Heart left ventricle (tissue), 16 donors: ENCODE measurements around the gene CLMP. TPM values are rescaled to one million over a fixed set of nuclear protein-coding genes. Genes with fewer than 3 reads are reported as not detected.

ENCODE experiments used
- ATAC-seq, 4 donors: fragments of 200-7000 bp; cut with Tn5 transposase; one replicate each; pipeline ENCODE4 v1.9.1; 2020 to 2022; ENCODE audit warnings: moderate library complexity in 4 of 4, mild to moderate bottlenecking in 3 of 4, moderate number of reproducible peaks in 1 of 4
- DNase-seq, 5 donors: peaks; one replicate each; pipeline ENCODE4 v3.0.0-alpha.2; 2020
- H3K27ac ChIP-seq, 12 donors: fragments of 200-600 bp; sonication (generic) in 4 of 12; one replicate each; pipeline versions ENCODE4 v1.5.0 to v1.8.0; 2016 to 2022; ENCODE audit warnings: mild to moderate bottlenecking in 2 of 12
- H3K27me3 ChIP-seq, 9 donors: fragments of 200-600 bp; sonication (generic) in 2 of 9; one replicate each; pipeline versions ENCODE4 v1.5.1 to v1.8.0; 2016 to 2022; ENCODE audit warnings: mild to moderate bottlenecking in 3 of 9
- H3K36me3 ChIP-seq, 9 donors: fragments of 200-600 bp; sonication (generic) in 2 of 9; one replicate each; pipeline versions ENCODE4 v1.5.0 to v1.8.0; 2018 to 2022; ENCODE audit warnings: mild to moderate bottlenecking in 2 of 9
- H3K4me1 ChIP-seq, 12 donors: fragments of 200-600 bp; sonication (generic) in 4 of 12; one replicate each; pipeline versions ENCODE4 v1.5.0 to v1.8.0; 2016 to 2022; ENCODE audit warnings: mild to moderate bottlenecking in 3 of 12
- H3K4me3 ChIP-seq, 12 donors: fragments of 200-600 bp; sonication (generic) in 4 of 12; one replicate each; pipeline versions ENCODE4 v1.5.0 to v1.8.0; 2017 to 2022; ENCODE audit warnings: mild to moderate bottlenecking in 9 of 12, moderate library complexity in 4 of 12
- H3K9me3 ChIP-seq, 12 donors: fragments of 200-600 bp; sonication (generic) in 4 of 12; one replicate each; pipeline versions ENCODE4 v1.5.0 to v1.8.0; 2016 to 2022; ENCODE audit warnings: mild to moderate bottlenecking in 1 of 12
- POLR2A ChIP-seq, 2 donors: fragments of 450-650 bp; IDR thresholded peaks; one replicate each; pipeline ENCODE4 v1.6.1; 2017; ENCODE audit warnings: antibody characterized with exemption in 2 of 2, mild to moderate bottlenecking in 2 of 2, moderate library complexity in 2 of 2
- WGBS, 4 donors: extraction: QIAGEN DNeasy Blood & Tissue Kit in 2 of 4; methylation state at CpG; one replicate each; pipeline versions ENCODE4 v1.1.5 to v1.1.7; 2013 to 2018; 5-methylcytosine and 5-hydroxymethylcytosine counted together
- intact Hi-C, 10 donors: fragments of 100-400 bp; cut with DNase I; formaldehyde crosslinking; loops; one replicate each; pipeline versions ENCODE4 v1.11.1 to v1.14.2; 2022
- polyA plus RNA-seq, 2 donors: library from polyadenylated mRNA; stranded (reverse); fragments of 200-250 nt; gene quantifications; one replicate each; pipeline ENCODE4 v1.2.3, GENCODE V29; 2013
- total RNA-seq, 9 donors: library from RNA; depleted of rRNA in 2 of 9; stranded (reverse); fragments of >200 nt in 2 of 9; fragmentation: NEBNext Ultra II Directional in 3 of 9; extraction: Animal tissue kit (Norgen Biotek cat#: 25700) in 3 of 9; gene quantifications; one replicate each; pipeline versions ENCODE4 v1.1.0 to v1.2.4, GENCODE V29; 2016 to 2023
- TF ChIP-seq, protein P1 (sequence below), 12 donors: fragments of 200-600 bp; sonication (generic) in 4 of 12; IDR thresholded peaks; one replicate each; pipeline versions ENCODE4 v1.5.0 to v1.8.0; 2018 to 2022; ENCODE audit warnings: antibody characterized with exemption in 12 of 12, mild to moderate bottlenecking in 5 of 12
- donor health status: ischemic (EF 13 %, LVEDD 7.1; RV severe dilation, severe dysfunction).
- donor health status: healthy with polysubstance abuse.
- donor health status: DM: no; HTN: yes; CAD: no.
- donor health status: DM: no; HTN: no; CAD: no.
- donor health status: ischemic (EF 25% LVEDD 6.9; RV normal size, moderate dysfunction).
- donor health status: ischemic (EF 25% LVEDD 5.7; RV mildly dilated, moderate dysfunction).
- donor health status: healthy.
- donor health status: DM: yes; HTN: yes; CAD: no.
- donor health status: ischemic (EF 35%, LVEDD 5.7; RV mildly dilated, moderate dysfunction).
- donor health status: nonischemic (EF 11% LVEDD 7.7; RV severe dilation, severe dysfunction).
- donor health status: DM: yes; HTN: yes; CAD: no.
- donor health status: PGD.
- donor health status: ischemic (EF 29% LVEDD 5.4; RV normal size, mild dysfunction).
- donor health status: nonischemic (EF 23%, LVEDD 6.1; RV moderate dilation, normal function).

CLMP gene
- total and polyA plus RNA-seq, 11 donors = 1.9 to 18.4 (median 5.8) TPM

DNA sequence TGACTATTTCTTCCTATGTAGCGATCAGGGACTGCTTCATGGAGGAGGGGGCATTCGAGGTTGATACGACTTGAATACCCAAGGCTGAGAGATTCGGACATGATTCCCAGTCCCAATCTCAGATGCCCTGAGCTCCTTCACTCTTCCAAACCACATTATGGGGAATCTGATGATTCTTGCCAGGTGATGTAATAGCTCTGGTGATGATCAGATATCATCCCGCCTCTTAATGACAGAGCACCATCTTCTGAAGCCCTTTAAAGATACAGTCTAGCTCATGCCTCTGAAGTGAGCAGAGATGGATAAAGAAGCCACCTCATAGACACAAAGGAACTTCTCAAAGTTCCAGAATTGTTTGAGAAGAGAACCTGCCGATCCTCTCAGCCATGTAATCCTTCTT lies 8.9 kb upstream of the CLMP start:
- intact Hi-C loops = no loop called here
- DNase-seq (no peak), ATAC-seq (no peak)
- Histone ChIP-seq H3K4me3 (no peak overlapping the region), H3K4me1 (peaks cover 0 to 12% (median 0%) of the 10 kb centered on the region in 12 donors), H3K27ac (peak overlapping the region in 2 of 12 donors; percentile 42 to 61), H3K36me3 (no peaks in the 10 kb centered on the region), H3K27me3 (peaks cover 0 to 17% (median 0%) of the 10 kb centered on the region in 9 donors), H3K9me3 (no peaks in the 10 kb centered on the region)
- TF ChIP-seq, protein P1, sequence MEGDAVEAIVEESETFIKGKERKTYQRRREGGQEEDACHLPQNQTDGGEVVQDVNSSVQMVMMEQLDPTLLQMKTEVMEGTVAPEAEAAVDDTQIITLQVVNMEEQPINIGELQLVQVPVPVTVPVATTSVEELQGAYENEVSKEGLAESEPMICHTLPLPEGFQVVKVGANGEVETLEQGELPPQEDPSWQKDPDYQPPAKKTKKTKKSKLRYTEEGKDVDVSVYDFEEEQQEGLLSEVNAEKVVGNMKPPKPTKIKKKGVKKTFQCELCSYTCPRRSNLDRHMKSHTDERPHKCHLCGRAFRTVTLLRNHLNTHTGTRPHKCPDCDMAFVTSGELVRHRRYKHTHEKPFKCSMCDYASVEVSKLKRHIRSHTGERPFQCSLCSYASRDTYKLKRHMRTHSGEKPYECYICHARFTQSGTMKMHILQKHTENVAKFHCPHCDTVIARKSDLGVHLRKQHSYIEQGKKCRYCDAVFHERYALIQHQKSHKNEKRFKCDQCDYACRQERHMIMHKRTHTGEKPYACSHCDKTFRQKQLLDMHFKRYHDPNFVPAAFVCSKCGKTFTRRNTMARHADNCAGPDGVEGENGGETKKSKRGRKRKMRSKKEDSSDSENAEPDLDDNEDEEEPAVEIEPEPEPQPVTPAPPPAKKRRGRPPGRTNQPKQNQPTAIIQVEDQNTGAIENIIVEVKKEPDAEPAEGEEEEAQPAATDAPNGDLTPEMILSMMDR (IDR thresholded peaks at IDR 0.05) = no peak
- TF ChIP-seq POLR2A (IDR thresholded peaks at IDR 0.05) = no peak
- WGBS, 4 donors = 80 to 88% (median 82%) methylated on average over 6 of the region's 6 CpGs

DNA sequence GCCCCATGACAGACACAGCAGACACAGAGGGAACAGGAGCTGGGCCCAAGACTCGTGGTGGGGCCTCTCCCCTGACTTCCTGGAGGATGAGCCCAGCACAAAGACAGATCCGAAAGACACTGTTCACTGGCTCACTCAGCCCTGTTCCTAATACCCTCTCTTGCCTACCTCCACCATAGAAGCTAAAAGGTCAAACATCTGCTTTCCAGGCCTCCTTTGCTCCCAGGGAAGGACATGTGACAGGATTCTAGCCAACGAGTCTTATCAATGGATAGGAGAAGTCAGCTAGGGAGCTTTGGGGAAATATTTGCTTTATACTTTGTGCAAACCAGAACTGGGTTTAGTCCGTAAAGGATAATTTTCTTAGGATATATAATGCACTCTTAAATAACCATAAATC lies 8.4 kb upstream of the CLMP start:
- Histone ChIP-seq H3K4me1 (peaks cover 0 to 12% (median 0%) of the 10 kb centered on the region in 12 donors), H3K27ac (peak overlapping the region in 3 of 12 donors; percentile 8 to 61 (median 42)), H3K9me3 (no peaks in the 10 kb centered on the region), H3K27me3 (peaks cover 0 to 21% (median 0%) of the 10 kb centered on the region in 9 donors), H3K36me3 (no peaks in the 10 kb centered on the region), H3K4me3 (no peak overlapping the region)
- intact Hi-C loops = no loop called here
- DNase-seq (no peak), ATAC-seq (no peak)
- WGBS, 4 donors = 54 to 67% (median 60%) methylated on average over 4 of the region's 4 CpGs
- TF ChIP-seq, protein P1 (IDR thresholded peaks at IDR 0.05) = no peak
- no peak for TF ChIP-seq POLR2A (IDR thresholded peaks at IDR 0.05)

DNA sequence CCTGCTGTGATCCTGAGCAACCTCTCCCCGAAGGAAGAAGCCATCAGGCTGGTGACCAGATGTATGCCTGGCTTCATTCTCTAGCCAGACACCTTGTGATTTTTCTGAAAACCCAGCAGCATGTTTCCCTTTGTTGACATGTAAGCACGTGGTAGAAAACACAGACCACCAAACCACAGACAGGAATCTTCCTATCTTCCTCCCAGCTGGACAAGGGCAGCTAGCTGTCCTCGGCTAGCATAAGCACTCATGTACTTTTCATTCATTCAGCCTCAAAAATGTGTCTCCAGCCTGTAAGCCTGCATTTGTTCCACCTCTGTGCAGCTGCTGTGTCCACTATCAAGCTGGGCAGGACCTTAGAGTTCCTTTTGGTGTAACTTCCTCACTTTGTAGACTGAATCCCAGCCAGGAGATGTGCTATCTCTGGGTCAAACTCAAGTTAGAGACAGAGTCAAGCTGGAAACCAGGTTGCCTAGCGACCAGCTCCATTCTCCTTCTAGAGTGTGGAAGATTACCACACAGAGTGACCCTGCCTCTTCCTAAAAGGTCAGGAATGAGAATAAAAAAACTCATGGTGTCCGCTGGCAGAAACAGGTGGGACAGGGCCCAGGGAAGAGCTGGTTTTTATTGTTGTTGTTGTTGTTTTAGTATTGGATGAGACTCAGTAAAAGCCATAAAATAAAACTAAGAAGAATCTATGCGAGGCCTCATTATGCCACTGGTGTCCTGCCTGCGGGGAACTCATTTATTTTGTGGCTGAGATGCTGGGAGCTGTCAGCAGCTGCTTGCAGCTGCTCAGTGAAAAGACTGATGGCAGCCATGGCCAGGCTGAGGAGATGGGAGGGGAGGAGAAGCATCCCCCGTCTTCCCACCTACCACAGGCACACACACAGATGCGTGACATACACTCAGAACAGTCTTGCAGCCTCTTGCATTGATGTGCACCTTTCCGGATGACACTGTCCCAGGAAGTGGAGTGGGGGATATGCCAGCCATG lies 7.4 kb upstream of the CLMP start:
- Histone ChIP-seq H3K27ac (peak overlapping the region in 6 of 12 donors; percentile 8 to 61 (median 40)), H3K9me3 (no peaks in the 10 kb centered on the region), H3K27me3 (peaks cover 0 to 30% (median 0%) of the 10 kb centered on the region in 9 donors), H3K4me1 (peaks cover 0 to 12% (median 0%) of the 10 kb centered on the region in 12 donors), H3K4me3 (no peak overlapping the region), H3K36me3 (no peaks in the 10 kb centered on the region)
- WGBS, 4 donors = 53 to 58% (median 55%) methylated on average over 9 to 10 of the region's 10 CpGs
- intact Hi-C loops = no loop called here
- peak in 4 of 5 donors; percentile 29 to 65 (median 51) for DNase-seq
- peak; percentile 70 to 86 (median 82) for ATAC-seq
- TF ChIP-seq POLR2A (IDR thresholded peaks at IDR 0.05) = no peak
- TF ChIP-seq, protein P1 (IDR thresholded peaks at IDR 0.05) = no peak

DNA sequence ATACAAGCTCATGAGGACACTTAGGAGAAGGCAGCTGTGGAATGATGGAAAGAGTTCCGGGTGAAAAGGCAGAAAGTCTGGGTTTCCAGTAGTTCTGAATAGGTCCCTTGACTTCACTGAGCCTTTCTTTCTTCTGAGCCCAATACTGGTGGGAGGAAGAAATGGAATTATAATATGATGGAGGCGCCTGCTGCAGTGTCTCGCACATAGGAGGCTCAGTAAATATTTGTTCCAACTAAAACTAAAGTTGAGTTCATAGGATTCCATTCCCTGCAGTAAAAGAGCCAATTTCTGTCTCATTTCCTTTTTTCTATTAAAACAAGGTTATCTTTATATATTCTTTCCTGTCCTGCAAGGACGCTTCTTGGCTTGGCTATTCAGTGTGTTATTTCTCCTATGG lies 5.2 kb upstream of the CLMP start:
- no peak for TF ChIP-seq POLR2A (IDR thresholded peaks at IDR 0.05)
- TF ChIP-seq, protein P1 (IDR thresholded peaks at IDR 0.05) = no peak
- Histone ChIP-seq H3K4me3 (no peak overlapping the region), H3K36me3 (no peaks in the 10 kb centered on the region), H3K27me3 (peaks cover 2 to 50% (median 14%) of the 10 kb centered on the region in 9 donors), H3K9me3 (no peaks in the 10 kb centered on the region), H3K27ac (peak overlapping the region in 2 of 12 donors; percentile 9 to 48), H3K4me1 (peaks cover 0 to 23% (median 10%) of the 10 kb centered on the region in 12 donors)
- ATAC-seq (peak in 1 of 4 donors; percentile 8), DNase-seq (no peak)
- WGBS, 4 donors = 45 to 68% (median 61%) methylated on average over 4 of the region's 4 CpGs
- intact Hi-C loops = no loop called here
